HG03025 (cell line): ENCODE data around the gene LPP.
"Not testable (repeated sequence)": the region's sequence is repeated elsewhere in the genome, so short reads cannot be mapped to it uniquely, and the experiment has no call there.

Source experiments
- ATAC-seq: cut with Tn5 transposase; IDR thresholded peaks from one replicate; pipeline ENCODE4 v1.9.1; 2021; ENCODE audit warnings: mild to moderate bottlenecking, moderate library complexity; ENCODE audit not compliant: unreplicated experiment, low FRiP score

Gene LPP

DNA sequence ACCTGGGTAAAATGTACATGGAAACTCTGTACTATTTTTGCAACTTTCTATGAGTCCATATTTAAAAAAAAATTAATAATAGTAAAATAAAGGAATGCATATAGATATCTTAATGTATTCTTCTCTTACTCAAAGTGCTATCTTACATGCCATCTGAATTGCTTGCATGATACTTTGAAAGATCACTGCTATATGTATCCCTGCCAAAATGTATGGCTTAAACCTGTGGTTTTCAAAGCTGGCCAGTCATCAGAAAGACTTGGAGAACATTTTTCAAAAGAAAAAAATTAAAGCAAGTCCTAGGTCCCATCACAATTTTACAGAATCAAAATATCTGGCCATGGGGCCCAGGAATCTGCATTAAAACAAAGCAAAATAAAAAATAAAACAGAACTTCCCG lies 262.1 kb downstream of the LPP start:
- ATAC-seq = no peak

GRCh38 chr3:188417271-188417696 lies 263.3 kb downstream of the LPP start:
- no peak for ATAC-seq

- no peak for ATAC-seq
Observed at GRCh38 chr3:188417766-188418165, 263.8 kb downstream of the LPP start.

DNA sequence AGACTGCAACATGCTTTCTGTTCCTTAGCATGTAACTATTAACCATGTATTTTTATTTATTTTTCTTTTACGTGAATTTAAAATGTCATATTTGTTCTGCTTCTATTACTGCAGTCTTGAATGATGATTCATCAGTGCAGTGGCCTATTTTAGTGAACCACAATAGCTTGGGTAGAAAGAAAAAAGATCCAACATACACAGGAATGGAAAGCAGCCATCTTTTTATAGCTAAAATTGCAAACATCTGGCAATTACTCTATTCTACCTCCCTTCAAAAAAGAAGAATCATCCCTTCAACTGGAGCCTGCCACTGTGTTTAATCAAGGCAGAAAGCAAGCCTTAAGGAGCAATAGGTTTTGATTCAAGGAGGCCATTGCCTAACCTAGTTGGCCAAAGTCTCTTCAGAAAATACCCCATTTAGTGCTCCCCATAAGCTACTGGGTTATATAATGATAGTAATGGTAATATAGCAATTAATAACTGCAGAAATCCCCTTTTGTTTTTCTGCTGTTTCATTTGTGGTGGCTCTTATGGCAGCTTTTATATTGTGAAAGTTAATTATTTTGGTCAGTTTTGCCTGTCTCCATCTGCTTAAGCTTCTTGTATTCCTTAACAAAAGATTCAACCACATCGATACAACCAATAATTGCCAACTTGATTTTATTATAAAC lies 267.3 kb downstream of the LPP start:
- peak; percentile 21 for ATAC-seq

DNA sequence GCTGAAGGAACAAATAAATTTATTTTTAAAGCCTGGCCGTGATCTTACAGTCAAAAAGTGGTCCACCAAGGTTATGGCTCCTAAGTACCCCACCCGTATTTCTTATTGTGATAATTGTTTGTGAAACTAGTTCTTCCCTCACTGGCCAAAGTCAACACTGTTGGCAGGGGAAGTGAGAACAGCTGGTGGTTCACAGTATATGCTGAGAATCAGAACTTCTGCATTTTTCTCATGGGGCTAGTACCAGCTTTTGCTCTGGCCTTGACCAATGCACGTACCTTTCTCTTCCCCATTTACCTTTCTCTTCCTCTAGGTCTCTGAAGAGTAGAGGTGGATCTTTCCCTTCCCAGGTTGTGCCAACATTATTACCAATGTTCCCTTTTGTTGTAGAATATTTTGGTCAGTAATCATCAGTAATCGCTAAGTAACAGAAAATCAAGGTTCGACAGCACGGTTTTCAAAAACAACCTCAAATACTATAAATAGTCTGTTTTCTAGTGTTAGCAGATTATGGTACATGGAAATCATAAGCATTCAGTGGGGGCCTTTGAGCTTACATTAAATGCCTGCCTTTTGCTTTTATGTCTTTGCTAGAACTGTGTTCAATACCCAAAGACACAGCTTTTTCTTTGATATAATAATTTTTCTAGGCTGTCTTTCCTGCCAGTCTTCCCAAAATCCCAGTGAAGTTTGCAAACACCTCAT lies 268.0 kb downstream of the LPP start:
- ATAC-seq = peak; percentile 100

GRCh38 chr3:188427981-188428380 lies 274.0 kb downstream of the LPP start:
- ATAC-seq = not testable (repeated sequence)

DNA sequence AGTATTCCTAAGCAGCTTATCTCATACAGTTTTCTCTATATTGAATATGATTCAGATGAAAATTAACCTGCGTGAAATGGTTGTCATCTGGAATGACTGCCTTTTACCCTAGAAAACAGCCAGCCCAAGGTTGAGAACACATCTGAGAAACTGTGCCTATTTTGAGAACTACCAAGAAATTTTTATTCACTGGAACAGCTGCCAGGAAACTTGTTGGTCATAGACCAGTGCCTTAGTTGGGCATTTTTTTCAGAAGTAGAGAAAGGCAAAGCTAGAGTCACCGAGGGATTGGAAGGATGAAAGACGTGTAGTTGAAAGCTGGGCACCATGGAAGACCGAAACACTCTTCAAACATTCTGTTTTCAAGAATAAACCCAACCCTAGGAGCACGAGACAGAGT lies 277.1 kb downstream of the LPP start:
- no peak for ATAC-seq

DNA sequence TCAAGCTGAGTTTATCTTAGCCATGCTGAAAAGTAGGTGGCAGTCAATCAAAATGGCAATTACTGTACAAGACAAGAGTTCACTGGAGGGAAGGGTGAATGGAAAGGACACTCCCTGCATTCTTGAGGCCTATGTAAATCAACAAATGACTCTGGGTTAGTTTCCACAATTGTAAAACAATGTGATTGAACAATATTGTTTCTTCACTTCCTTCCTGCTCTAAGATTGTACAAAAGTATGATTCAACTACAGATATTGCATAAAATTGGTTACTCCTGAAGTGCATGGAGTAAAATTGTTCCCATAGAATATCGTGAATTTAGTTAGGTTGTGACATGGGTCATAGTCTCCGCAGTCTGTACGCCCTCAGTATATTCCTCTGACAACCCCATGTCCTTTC lies 277.6 kb downstream of the LPP start:
- no peak for ATAC-seq

DNA sequence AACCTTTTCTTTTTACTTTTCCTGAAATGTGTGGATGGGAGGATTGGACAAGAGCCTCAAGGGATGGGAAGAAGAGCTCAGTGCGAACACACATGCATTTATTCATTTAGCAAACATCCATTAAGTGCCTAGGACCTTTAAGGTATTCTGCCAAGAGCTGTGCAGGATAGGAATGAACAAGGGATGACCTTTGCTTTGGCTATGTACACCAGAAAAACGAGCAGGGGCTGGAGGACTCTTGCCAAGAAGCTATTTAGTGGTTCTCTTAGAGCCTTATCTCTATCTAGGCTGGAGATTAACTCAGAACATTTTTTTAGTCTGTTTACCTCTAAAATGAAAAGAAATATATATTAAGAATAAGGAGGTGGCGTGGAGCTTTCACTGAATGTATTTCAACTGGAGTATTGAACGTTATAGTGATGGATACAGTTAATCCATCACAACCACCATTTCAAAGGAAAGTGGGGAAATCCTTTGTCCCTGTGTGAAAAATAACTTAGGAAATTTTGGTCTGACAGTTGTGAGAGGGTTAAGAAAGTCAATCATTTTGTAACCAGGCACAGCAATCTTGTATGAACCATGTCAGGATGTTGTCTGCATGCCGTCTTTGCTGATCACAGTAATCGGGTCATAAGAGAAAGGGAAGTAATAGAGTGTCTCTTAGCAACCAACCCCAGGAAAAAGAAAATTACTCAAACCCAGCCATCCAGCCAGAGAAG lies 279.0 kb downstream of the LPP start:
- ATAC-seq = no peak

DNA sequence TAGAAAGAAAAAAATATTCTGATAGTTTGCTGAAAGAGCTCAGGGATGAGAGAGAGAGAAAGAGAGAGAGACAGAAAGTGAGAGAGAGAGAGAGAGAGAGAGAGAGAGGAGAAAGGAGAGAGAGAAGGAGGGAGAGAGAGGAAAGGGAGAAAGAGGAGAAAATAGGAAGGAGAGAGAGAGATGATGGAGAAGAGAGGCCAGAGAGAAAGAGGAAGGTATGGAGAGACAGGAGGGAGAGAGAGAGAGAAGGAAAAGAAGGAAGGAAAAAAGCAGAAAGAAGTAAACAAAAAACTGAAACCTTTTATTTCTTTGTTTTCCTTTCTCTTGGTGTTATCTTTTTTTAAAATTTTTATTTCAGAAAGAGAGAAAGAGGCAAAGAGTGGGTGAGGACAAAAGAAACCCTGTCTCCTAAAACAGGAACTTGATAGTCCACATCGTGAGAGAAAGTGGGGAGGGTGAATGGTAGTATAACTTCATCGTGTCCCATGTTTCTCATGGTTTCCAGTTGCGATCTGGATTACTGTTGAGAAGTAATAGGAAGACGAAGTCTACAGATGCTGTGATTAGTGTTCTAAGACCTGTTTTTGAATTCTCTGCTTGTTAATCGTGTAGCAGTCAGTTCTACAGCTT lies 279.7 kb downstream of the LPP start:
- no peak for ATAC-seq

- ATAC-seq = no peak
Observed at GRCh38 chr3:188434594-188434993, 280.6 kb downstream of the LPP start.

DNA sequence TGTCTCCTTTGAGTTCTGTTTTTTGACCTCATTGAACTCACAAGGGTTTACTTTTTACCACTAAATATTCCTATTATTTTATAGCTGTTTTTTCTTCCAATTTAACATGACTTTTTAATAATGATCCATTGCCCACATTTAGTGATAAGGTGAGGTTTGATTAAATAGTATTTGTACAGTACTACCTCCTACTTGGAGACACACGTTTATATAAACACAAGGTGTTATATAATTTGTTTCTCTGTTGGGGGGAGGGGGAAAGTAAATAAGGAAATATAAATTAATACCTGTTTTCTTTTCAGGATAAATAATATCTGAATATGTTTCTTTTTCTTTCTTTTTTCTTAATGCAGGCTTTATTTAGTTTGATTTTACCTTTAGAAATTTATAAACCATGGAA lies 281.3 kb downstream of the LPP start:
- no peak for ATAC-seq

DNA sequence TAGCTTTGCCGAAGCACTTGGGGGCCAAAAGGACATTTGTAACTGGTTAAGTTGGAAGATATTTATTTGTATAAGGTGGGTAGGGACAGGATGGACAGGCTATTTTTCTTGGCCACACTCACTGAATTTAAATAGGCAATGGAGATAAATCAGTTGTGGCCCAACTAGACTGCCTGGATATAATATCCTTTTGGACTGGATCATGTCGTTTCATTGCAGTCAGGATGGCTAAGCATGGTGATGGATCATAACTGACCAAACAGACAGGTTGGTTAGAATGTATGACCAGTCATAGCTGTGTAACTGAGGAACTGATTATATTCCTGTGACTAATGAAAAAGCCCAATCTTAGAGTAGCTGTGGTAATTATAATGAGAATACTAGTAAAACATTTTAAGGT lies 284.0 kb downstream of the LPP start:
- ATAC-seq = no peak

- peak; percentile 68 for ATAC-seq
Observed at GRCh38 chr3:188439080-188439479, 285.1 kb downstream of the LPP start.

DNA sequence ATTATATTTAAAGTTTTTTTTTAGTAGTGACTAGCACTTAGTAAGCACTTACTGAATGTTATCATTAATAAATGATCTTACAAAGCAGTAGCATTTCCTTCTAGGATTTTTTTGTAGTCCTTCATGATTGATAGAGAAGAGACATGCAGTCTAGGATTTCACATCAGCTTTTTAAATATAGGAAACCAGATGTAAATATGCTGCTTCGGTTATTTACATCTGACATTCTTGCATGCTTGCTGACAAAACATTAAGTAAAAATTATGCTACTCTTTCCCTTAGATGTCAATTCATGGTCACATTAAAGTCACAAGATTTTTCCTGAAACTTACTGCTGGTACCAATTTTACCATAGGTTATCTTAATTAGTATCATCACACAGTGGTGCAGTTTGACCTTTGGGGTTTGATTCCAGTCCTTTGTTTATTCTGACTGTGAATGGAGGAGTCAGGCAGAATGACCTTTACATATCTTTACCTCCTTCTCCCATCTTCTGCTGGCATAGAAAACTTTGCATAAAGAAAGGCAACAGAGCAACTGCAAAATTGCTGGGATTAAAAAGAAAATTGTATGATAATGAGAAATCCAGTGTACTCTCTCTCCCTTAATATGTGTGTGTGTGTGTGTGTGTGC lies 286.5 kb downstream of the LPP start:
- no peak for ATAC-seq

GRCh38 chr3:188442430-188442829 lies 288.5 kb downstream of the LPP start:
- no peak for ATAC-seq

GRCh38 chr3:188445175-188445574 lies 291.2 kb downstream of the LPP start:
- not testable (repeated sequence) for ATAC-seq

DNA sequence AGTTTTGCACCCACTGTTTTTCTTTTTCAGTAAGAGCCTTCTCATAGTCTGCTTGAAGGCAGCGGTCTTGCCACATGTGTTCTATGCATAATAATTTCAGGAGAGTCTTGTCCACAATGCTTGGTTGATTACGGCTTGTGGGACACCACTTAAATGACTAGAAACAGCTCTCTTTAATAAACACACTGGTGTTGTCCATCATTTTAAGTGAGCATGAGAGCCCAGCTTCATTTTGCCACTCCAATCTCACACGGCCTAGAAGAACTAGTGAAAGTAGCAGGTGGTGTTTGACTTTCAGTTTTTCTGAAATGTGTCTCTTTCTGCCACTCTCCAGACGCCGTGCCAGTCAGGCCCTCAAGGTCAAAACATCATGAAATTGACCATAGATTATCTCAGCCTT lies 292.1 kb downstream of the LPP start:
- peak; percentile 78 for ATAC-seq

- no peak for ATAC-seq
Observed at GRCh38 chr3:188446766-188447165, 292.8 kb downstream of the LPP start.

DNA sequence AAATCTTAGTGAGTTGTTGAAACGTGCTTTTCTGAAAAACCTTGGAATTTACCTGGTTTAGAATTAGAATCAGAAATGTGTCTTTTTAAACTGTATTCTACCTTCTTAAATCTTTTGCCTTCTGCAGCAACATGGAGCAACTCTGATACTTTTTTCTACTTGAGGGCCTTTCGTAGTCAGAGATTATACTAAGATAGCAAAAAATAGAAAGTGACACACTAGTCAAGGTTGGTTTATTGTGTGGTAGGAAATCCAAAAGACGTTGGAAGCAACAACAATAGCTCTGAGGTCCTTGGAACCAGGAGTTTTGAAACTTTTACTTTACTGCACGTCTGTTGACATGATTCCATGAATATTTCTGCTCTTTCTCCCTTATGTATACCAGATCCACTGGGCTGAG lies 294.9 kb downstream of the LPP start:
- no peak for ATAC-seq

DNA sequence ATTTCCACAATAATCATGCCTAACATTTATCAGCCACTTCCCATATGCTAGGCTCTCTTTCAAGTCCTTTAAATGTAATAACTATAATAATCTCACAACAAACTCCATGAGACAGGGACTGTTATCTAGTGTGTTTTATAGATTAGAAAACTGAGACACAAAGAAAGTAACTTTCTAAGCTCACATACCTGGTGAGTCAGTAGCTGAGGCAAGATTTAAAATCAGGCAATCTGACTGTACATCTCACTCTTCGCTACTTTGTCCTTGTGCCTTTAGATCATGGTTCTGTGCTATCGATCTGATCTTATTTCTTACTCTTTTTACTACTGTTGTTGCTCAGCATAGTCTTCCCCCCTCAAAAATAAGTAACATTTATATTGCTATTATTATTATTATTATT lies 295.5 kb downstream of the LPP start:
- ATAC-seq = no peak
